Caco-2 (cell line): ENCODE results near the gene TAGLN2. TPM values are rescaled to one million over a fixed set of nuclear protein-coding genes. Genes with fewer than 3 reads are reported as not detected.
A peak's percentile ranks its signal among the peaks of the same experiment; 100 is the strongest.

Experiments used
- BruUV-seq: library from RNA; stranded (reverse); fragments of 400-500 nt; replicated peaks from 2 replicates; lab custom pipeline; 2021; lab: Mats Ljungman, UMichigan
- CTCF ChIA-PET: fragments of 300-600 bp; sonication (Branson Sonifier 250); formaldehyde crosslinking; loops from one replicate; lab custom pipeline; 2022; ENCODE audit warnings: antibody characterized with exemption; lab: Charles Lee
- POLR2A ChIA-PET: fragments of 300-600 bp; sonication (Branson Sonifier 250); formaldehyde crosslinking; loops from one replicate; lab custom pipeline; 2022; ENCODE audit warnings: antibody characterized with exemption; lab: Charles Lee
- DNase-seq, 2 experiments: peaks; one replicate each; pipeline versions ENCODE4 v3.0.0 to v3.0.0-alpha.2; 2020 to 2022
- H3K27me3 ChIP-seq: replicated peaks from 2 replicates; pipeline ENCODE4 v1.6.0; 2011; ENCODE audit warnings: low read length; ENCODE audit not compliant: control insufficient read depth, insufficient read depth
- H3K36me3 ChIP-seq: 2 replicates; pipeline ENCODE4 v1.5.1; 2011; ENCODE audit warnings: low read length; ENCODE audit not compliant: control insufficient read depth, insufficient read depth
- H3K4me1 ChIP-seq: fragments of 250-450 bp; sonication (Bioruptor Pico); 2 replicates; pipeline ENCODE4 v1.5.1; 2020; ENCODE audit warnings: mild to moderate bottlenecking
- H3K4me3 ChIP-seq: 2 replicates; pipeline ENCODE4 v1.5.1; 2011; ENCODE audit warnings: low read depth, mild to moderate bottlenecking, control low read depth, low read length
- H3K9me3 ChIP-seq: fragments of 250-450 bp; sonication (Bioruptor Pico); 2 replicates; pipeline ENCODE4 v1.5.1; 2020; ENCODE audit warnings: mild to moderate bottlenecking, moderate library complexity
- H3K27ac Mint-ChIP-seq: one replicate; pipeline ENCODE4 v1.8.0; 2022; ENCODE audit warnings: mixed read lengths; ENCODE audit not compliant: unreplicated experiment
- H3K27me3 Mint-ChIP-seq: one replicate; pipeline ENCODE4 v1.8.0; 2022; ENCODE audit warnings: mixed read lengths; ENCODE audit not compliant: insufficient read depth, unreplicated experiment
- H3K36me3 Mint-ChIP-seq: one replicate; pipeline ENCODE4 v1.8.0; 2022; ENCODE audit warnings: mild to moderate bottlenecking, mixed read lengths; ENCODE audit not compliant: insufficient read depth, unreplicated experiment
- H3K4me1 Mint-ChIP-seq: one replicate; pipeline ENCODE4 v1.8.0; 2022; ENCODE audit warnings: low read depth, mixed read lengths; ENCODE audit not compliant: unreplicated experiment
- H3K4me3 Mint-ChIP-seq: one replicate; pipeline ENCODE4 v1.8.0; 2022; ENCODE audit warnings: mild to moderate bottlenecking, moderate library complexity, mixed read lengths; ENCODE audit not compliant: unreplicated experiment
- H3K9me3 Mint-ChIP-seq: one replicate; pipeline ENCODE4 v1.8.0; 2022; ENCODE audit warnings: mixed read lengths; ENCODE audit not compliant: unreplicated experiment
- intact Hi-C: fragments of 100-400 bp; cut with micrococcal nuclease; formaldehyde crosslinking; loops from one replicate; pipeline ENCODE4 v1.10.0; 2022; ENCODE audit not compliant: unreplicated experiment
- total RNA-seq: library from RNA; stranded (reverse); gene quantifications from 2 replicates; pipeline ENCODE4 v1.2.3, GENCODE V29; 2022
- TF ChIP-seq, protein P1 (sequence below), 2 experiments: fragments of 200-600 bp in 1 of 2; IDR thresholded peaks; 1 replicate in 1 of 2; 2 replicates in 1 of 2; pipeline versions ENCODE4 v1.5.1 to v1.8.0; 2011 to 2022; ENCODE audit warnings: antibody characterized with exemption in 1 of 2, control low read depth in 1 of 2, inconsistent platforms in 1 of 2, low read depth in 1 of 2, low read length in 1 of 2, mild to moderate bottlenecking in 1 of 2, moderate library complexity in 1 of 2; ENCODE audit not compliant: insufficient read depth in 1 of 2, severe bottlenecking in 1 of 2, unreplicated experiment in 1 of 2

Gene TAGLN2
- total RNA-seq, 1 experiment from 2014 or later = 531 TPM

DNA sequence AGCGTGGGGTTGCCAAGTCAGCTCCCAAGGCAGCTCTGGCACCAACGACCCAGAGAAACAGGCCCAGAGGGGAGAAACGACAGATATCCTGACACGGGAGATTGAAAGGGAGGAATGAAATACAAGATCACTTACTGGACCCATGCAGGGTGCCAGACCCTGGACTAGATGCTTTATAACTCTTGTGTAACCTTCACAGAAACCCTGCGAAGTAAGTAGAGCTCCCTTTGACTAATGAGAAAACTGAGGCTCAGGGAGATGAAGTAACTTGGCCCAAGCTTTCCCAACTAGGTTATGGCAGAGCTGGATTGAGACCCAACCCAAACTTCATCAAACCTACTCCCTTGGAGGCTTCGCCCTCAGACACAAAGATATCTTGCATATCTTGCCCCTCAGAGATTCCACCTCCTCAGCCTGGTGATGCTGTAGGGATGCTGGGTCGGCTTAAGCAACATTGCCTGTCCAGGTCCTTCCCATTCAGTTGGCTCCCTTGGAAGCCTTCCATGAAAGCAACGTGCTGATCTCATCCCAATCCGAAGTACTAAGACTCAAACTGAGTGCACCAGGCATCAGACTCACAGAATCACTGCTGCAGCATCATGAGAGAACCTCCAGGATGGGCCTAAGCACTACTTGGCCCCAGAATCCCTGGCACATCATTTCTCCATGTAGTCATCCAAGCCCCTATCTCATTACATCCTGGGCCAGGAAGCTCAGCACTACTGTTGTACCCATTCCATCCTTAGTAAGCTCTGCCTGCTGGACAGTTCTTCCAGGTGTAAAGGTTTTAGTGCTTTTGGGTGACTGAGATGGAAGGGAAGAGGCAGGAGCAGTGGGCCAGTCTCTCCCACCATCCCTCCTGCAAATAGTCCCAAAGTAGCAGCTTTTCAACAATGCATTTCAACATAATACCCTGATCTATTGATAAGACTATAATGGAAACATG, 21.2 kb upstream of the TAGLN2 start:
- intact Hi-C loops = no loop called here

DNA sequence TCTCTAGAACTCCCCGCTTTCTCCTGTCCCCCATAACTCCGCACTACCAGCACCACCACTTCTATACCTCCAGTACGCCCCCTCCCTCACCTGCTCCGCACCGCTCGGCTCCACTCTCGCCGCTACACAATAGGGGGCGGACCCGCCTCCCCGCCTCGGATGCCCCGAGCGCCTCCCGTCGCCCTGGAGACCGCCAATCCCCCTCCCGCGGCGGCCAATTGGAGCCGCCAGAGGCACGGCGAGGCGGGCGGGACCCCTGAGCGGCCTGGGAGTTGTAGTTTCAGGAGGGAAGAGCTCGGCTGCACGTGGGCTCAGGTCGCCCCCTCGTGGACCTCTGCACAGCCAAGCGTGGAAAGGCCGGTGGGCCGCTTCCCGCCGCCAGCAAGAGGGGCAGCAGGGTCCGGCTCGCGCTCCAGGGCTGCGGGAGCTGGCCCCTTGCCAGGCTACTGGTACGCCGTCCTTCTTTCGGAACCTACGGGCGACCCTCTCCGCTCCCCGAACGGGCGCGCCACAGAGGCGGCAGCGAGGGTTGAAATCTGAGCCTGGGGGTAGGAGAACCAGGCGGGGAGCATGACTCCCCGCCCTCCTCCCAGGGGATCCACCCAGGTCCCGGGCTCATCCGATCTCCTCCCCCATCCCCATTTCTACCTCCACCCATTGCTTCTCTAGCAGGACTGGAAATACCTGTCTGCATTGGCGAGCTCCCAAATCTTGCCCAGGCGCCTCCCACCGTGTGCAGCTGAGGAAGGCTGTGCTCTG, 20.4 kb upstream of the TAGLN2 start, which contains the start of gene IGSF9:
Gene IGSF9, minus strand, starts transcription at position 131 of the 759 bp plus-strand sequence. CDS start 2,159 bp downstream, outside the sequence.
- Mint-ChIP-seq H3K9me3 (no peaks in the 10 kb centered on the region), H3K4me3 (peak within 1 kb of the TSS; percentile 83), H3K27me3 (no peaks in the 10 kb centered on the region), H3K27ac (peak within 1 kb of the TSS; percentile 68), H3K4me1 (peaks cover 61% of the 10 kb centered on the region), H3K36me3 (no peaks in the 10 kb centered on the region)
- CTCF ChIA-PET = interaction anchor here (0.6 to 1.8 kb wide), 16 partner anchors 9 to 248 kb away, joined by 3 to 34 read pairs (median 6); partner anchors contain the start of genes CFAP45, DUSP23 and SLAMF9
- POLR2A ChIA-PET = interaction anchor here (0.6 to 1.3 kb wide), 3 partner anchors 12 to 146 kb away, joined by 3 to 4 read pairs (median 3); no protein-coding TSS in a partner anchor
- intact Hi-C loops = loop anchor here (1.0 to 2.0 kb wide), 4 partner anchors 9 to 147 kb away; no protein-coding TSS in a partner anchor
- TF ChIP-seq, protein P1, sequence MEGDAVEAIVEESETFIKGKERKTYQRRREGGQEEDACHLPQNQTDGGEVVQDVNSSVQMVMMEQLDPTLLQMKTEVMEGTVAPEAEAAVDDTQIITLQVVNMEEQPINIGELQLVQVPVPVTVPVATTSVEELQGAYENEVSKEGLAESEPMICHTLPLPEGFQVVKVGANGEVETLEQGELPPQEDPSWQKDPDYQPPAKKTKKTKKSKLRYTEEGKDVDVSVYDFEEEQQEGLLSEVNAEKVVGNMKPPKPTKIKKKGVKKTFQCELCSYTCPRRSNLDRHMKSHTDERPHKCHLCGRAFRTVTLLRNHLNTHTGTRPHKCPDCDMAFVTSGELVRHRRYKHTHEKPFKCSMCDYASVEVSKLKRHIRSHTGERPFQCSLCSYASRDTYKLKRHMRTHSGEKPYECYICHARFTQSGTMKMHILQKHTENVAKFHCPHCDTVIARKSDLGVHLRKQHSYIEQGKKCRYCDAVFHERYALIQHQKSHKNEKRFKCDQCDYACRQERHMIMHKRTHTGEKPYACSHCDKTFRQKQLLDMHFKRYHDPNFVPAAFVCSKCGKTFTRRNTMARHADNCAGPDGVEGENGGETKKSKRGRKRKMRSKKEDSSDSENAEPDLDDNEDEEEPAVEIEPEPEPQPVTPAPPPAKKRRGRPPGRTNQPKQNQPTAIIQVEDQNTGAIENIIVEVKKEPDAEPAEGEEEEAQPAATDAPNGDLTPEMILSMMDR (IDR thresholded peaks at IDR 0.05; ENCODE audit: insufficient read depth in 1 of 2, low read depth in 1 of 2, low read length in 1 of 2, severe bottlenecking in 1 of 2, unreplicated experiment in 1 of 2) = peak; percentile 74 to 80
- no TSS peak for BruUV-seq
- no peaks in the 10 kb centered on the region for H3K27me3 ChIP-seq
- no peaks in the 10 kb centered on the region for H3K36me3 ChIP-seq
- H3K4me1 ChIP-seq = peaks cover 56% of the 10 kb centered on the region
- peak; percentile 95 to 97 for DNase-seq
- H3K4me3 ChIP-seq = peak within 1 kb of the TSS; percentile 50
- no peaks in the 10 kb centered on the region for H3K9me3 ChIP-seq

More for the DNA sequence above, 21.2 kb upstream of the TAGLN2 start:
- peaks cover 62% of the 10 kb centered on the region for H3K4me1 Mint-ChIP-seq
- H3K27me3 ChIP-seq = no peaks in the 10 kb centered on the region
- H3K4me1 ChIP-seq = peaks cover 56% of the 10 kb centered on the region
- H3K9me3 Mint-ChIP-seq = no peaks in the 10 kb centered on the region
- TSS peak; percentile 57 for BruUV-seq
- H3K27me3 Mint-ChIP-seq = no peaks in the 10 kb centered on the region
- ChIA-PET CTCF (interaction anchor here (0.6 to 1.8 kb wide), 16 partner anchors 8 to 247 kb away, joined by 3 to 34 read pairs (median 6); partner anchors contain the start of genes CFAP45, DUSP23 and SLAMF9), POLR2A (interaction anchor here (0.5 to 1.3 kb wide), 4 partner anchors 11 to 147 kb away, joined by 3 to 4 read pairs (median 3); no protein-coding TSS in a partner anchor)
- no peak for DNase-seq
- H3K4me3 Mint-ChIP-seq = peak overlapping the region; percentile 83
- TF ChIP-seq, protein P1 (IDR thresholded peaks at IDR 0.05; ENCODE audit: insufficient read depth in 1 of 2, low read depth in 1 of 2, low read length in 1 of 2, severe bottlenecking in 1 of 2, unreplicated experiment in 1 of 2) = no peak
- H3K4me3 ChIP-seq = peak overlapping the region; percentile 50
- no peaks in the 10 kb centered on the region for H3K36me3 ChIP-seq
- H3K36me3 Mint-ChIP-seq = no peaks in the 10 kb centered on the region
- H3K27ac Mint-ChIP-seq = peak overlapping the region; percentile 68
- no peaks in the 10 kb centered on the region for H3K9me3 ChIP-seq
